Transverse colon (tissue), 4 donors: ENCODE results near the gene BAZ1B. TPM values are rescaled to one million over a fixed set of nuclear protein-coding genes. Genes with fewer than 3 reads are reported as not detected.

Source experiments
- DNase-seq: peaks from one replicate; pipeline ENCODE4 v3.0.0-alpha.2; 2019
- H3K27ac ChIP-seq, 4 donors: fragments of 200-600 bp; sonication (generic); 2 replicates each; pipeline ENCODE4 v1.5.1; 2016 to 2018; ENCODE audit warnings: inconsistent platforms in 4 of 4
- H3K27me3 ChIP-seq: fragments of 200-600 bp; sonication (generic); 2 replicates; pipeline ENCODE4 v1.5.1; 2017; ENCODE audit warnings: inconsistent platforms
- H3K36me3 ChIP-seq, 4 donors: fragments of 200-600 bp; sonication (generic); 2 replicates each; pipeline ENCODE4 v1.5.1; 2017 to 2019; ENCODE audit warnings: inconsistent platforms in 4 of 4
- H3K4me1 ChIP-seq, 4 donors: fragments of 200-600 bp; sonication (generic); 2 replicates each; pipeline ENCODE4 v1.5.1; 2017 to 2020; ENCODE audit warnings: inconsistent platforms in 4 of 4
- H3K4me3 ChIP-seq, 4 donors: fragments of 200-600 bp; sonication (generic); 1 replicate in 1 of 4; 2 replicates in 3 of 4; pipeline versions ENCODE4 v1.5.1 to v1.6.1; 2017 to 2019; ENCODE audit warnings: inconsistent platforms in 4 of 4
- H3K9me3 ChIP-seq, 2 donors: fragments of 200-600 bp; sonication (generic); 2 replicates each; pipeline ENCODE4 v1.5.1; 2017 to 2019; ENCODE audit warnings: inconsistent platforms in 2 of 2
- CTCF ChIP-seq, 5 experiments: fragments of 200-600 bp in 3 of 5; fragments of 450-650 bp in 2 of 5; sonication (generic) in 3 of 5; IDR thresholded peaks; 1 replicate in 2 of 5; 2 replicates in 3 of 5; pipeline ENCODE4 v1.5.1; 2016 to 2017; ENCODE audit warnings: antibody characterized with exemption in 5 of 5, inconsistent platforms in 3 of 5, mild to moderate bottlenecking in 2 of 5, moderate library complexity in 1 of 5
- EP300 ChIP-seq: sonication (generic); formaldehyde crosslinking; IDR thresholded peaks from one replicate; pipeline ENCODE4 v1.6.1; 2017; ENCODE audit warnings: antibody characterized with exemption, low read depth
- POLR2A ChIP-seq: fragments of 450-650 bp; IDR thresholded peaks from one replicate; pipeline ENCODE4 v1.6.1; 2016; ENCODE audit warnings: antibody characterized with exemption, mild to moderate bottlenecking, moderate library complexity
- POLR2AphosphoS5 ChIP-seq, 3 donors: sonication (generic); formaldehyde crosslinking; IDR thresholded peaks; one replicate each; pipeline ENCODE4 v1.6.1; 2016; ENCODE audit warnings: antibody characterized with exemption in 3 of 3
- WGBS, 2 donors: methylation state at CpG; one replicate each; pipeline ENCODE4 v1.1.5; 2018; ENCODE audit warnings: low coverage in 1 of 2; 5-methylcytosine and 5-hydroxymethylcytosine counted together
- in situ Hi-C, 4 donors: fragments of 200-750 bp; cut with MboI; loops; one replicate each; pipeline versions ENCODE4 v1.15.0 to v1.15.1; 2017; ENCODE audit warnings: low sequenced_read_pairs in 3 of 4, low pct_ligation_motif_present in 1 of 4, low pct_unique_long_range_greater_than_20kb in 1 of 4
- intact Hi-C: fragments of 100-400 bp; cut with DNase I; formaldehyde crosslinking; loops from one replicate; pipeline ENCODE4 v1.15.1; 2023; ENCODE audit warnings: low total_unique reads
- small RNA-seq, 4 donors: library from RNA; depleted of rRNA; stranded (forward); fragments of <200 nt; gene quantifications; one replicate each; pipeline ENCODE3, GENCODE V24; 2016
- total RNA-seq, 4 donors: library from RNA; depleted of rRNA; stranded (reverse); fragments of >200 nt; gene quantifications; one replicate each; pipeline ENCODE4 v1.1.0, GENCODE V29; 2016

Gene BAZ1B
- total RNA-seq, 4 donors from 2014 or later = 28.7 to 48.0 (median 33.7) TPM

GRCh38 chr7:73395538-73396503 is 126.3 kb downstream of the BAZ1B start:
- no peaks in the 10 kb centered on the region for H3K4me1 ChIP-seq

GRCh38 chr7:73394422-73394821 is 127.7 kb downstream of the BAZ1B start:
- Histone ChIP-seq H3K36me3 (no peaks in the 10 kb centered on the region), H3K4me1 (no peaks in the 10 kb centered on the region), H3K4me3 (no peak overlapping the region), H3K27me3 (no peaks in the 10 kb centered on the region), H3K27ac (no peak overlapping the region), H3K9me3 (no peaks in the 10 kb centered on the region)
- WGBS, 2 donors = 58 to 59% methylated on average over 2 to 3 of the region's 3 CpGs
- intact Hi-C loops = no loop called here
- in situ Hi-C loops = no loop called here
- DNase-seq = no peak
- TF ChIP-seq CTCF (IDR thresholded peaks at IDR 0.05) (no peak), POLR2AphosphoS5 (IDR thresholded peaks at IDR 0.05) (no peak), EP300 (no peak), POLR2A (no peak)

More at GRCh38 chr7:73395538-73396503, 126.3 kb downstream of the BAZ1B start:
- TF ChIP-seq POLR2A (no peak), EP300 (no peak), POLR2AphosphoS5 (IDR thresholded peaks at IDR 0.05) (no peak)
- WGBS, 2 donors = 65 to 76% methylated on average over 5 to 19 of the region's 21 CpGs
- no peaks in the 10 kb centered on the region for H3K9me3 ChIP-seq
- DNase-seq = no peak
- in situ Hi-C loops = no loop called here
- H3K27me3 ChIP-seq = no peaks in the 10 kb centered on the region
- intact Hi-C loops = no loop called here
- H3K4me3 ChIP-seq = no peak overlapping the region
- no peak overlapping the region for H3K27ac ChIP-seq
- H3K36me3 ChIP-seq = no peaks in the 10 kb centered on the region

- H3K9me3 ChIP-seq = peaks cover 17 to 22% of the 10 kb centered on the region in 2 donors
- DNase-seq = no peak
- no peak overlapping the region for H3K27ac ChIP-seq
- in situ Hi-C loops = no loop called here
- intact Hi-C loops = no loop called here
- no peak for TF ChIP-seq POLR2A
- no peak for TF ChIP-seq POLR2AphosphoS5 (IDR thresholded peaks at IDR 0.05)
- TF ChIP-seq CTCF (IDR thresholded peaks at IDR 0.05) = no peak
- no peak for TF ChIP-seq EP300
- no peaks in the 10 kb centered on the region for H3K4me1 ChIP-seq
- H3K4me3 ChIP-seq = no peak overlapping the region
- H3K36me3 ChIP-seq = no peaks in the 10 kb centered on the region
- 72% methylated on average over 2 of the region's 2 CpGs; no CpG with 5 or more reads in 1 of the 2 donors for WGBS, 2 donors
- no peaks in the 10 kb centered on the region for H3K27me3 ChIP-seq
These were observed 130.7 kb downstream of the BAZ1B start for GRCh38 chr7:73391396-73391795.

Small RNAs within 50 kb of the gene (small RNA-seq; reads per million reads assigned to genes)
- gene RF00019 (0 reads per million in 4 donors), gene RNU6-1198P (0 reads per million in 4 donors)

Other genes with a start within 250 kb of the BAZ1B start
- 10 to 100 TPM in 2 of 4 donors, 1 to 10 TPM in 2; 5.2 to 27.6 (median 14.8) TPM for gene NSUN5, start 213.5 kb downstream of the BAZ1B start, total RNA-seq
- gene TRIM50, start 194.2 kb downstream of the BAZ1B start, total RNA-seq = not detected
- not detected for gene FKBP6, start 194.1 kb downstream of the BAZ1B start, total RNA-seq
- 1 to 10 TPM in 1 of 4 donors, under 1 TPM in 2, not detected in 1; 0.48 to 2.2 (median 0.82) TPM for gene FZD9, start 88.5 kb downstream of the BAZ1B start, total RNA-seq
- 10 to 100 TPM; 75.7 to 96.1 (median 86.0) TPM for gene BCL7B, start 35.4 kb upstream of the BAZ1B start, total RNA-seq
- 10 to 100 TPM; 31.9 to 56.3 (median 46.2) TPM for gene TBL2, start 56.3 kb upstream of the BAZ1B start, total RNA-seq
- gene MLXIPL, start 102.2 kb upstream of the BAZ1B start, total RNA-seq = 100 to 1,000 TPM in 1 of 4 donors, 10 to 100 TPM in 3; 17.3 to 106 (median 28.4) TPM
- 1 to 10 TPM in 1 of 4 donors, under 1 TPM in 1, not detected in 2; 0.82 to 3.5 TPM for gene VPS37D, start 145.5 kb upstream of the BAZ1B start, total RNA-seq
- gene DNAJC30, start 161.2 kb upstream of the BAZ1B start, total RNA-seq = 10 to 100 TPM in 1 of 4 donors, 1 to 10 TPM in 3; 1.9 to 26.7 (median 6.8) TPM
- gene BUD23, start 161.3 kb upstream of the BAZ1B start, total RNA-seq = 10 to 100 TPM; 12.0 to 55.9 (median 30.3) TPM
- 1 to 10 TPM; 4.1 to 6.0 (median 5.0) TPM for gene STX1A, start 197.4 kb upstream of the BAZ1B start, total RNA-seq
- 100 to 1,000 TPM; 108 to 177 (median 117) TPM for gene ABHD11, start 216.5 kb upstream of the BAZ1B start, total RNA-seq
- gene CLDN3, start 248.0 kb upstream of the BAZ1B start, total RNA-seq = 1,000 to 10,000 TPM in 3 of 4 donors, 100 to 1,000 TPM in 1; 672 to 1,662 (median 1,512) TPM